PC-9 (cell line): Measurements from ENCODE around the gene TFCP2L1.
A peak's percentile ranks its signal among the peaks of the same experiment; 100 is the strongest.

ENCODE experiments used
- CTCF ChIP-seq: fragments of 200-600 bp; sonication (generic); conservative IDR thresholded peaks from 2 replicates; pipeline ENCODE4 v1.6.1; 2017; ENCODE audit warnings: mixed run types, antibody characterized with exemption, mild to moderate bottlenecking, moderate library complexity
- EZH2 ChIP-seq: fragments of 200-600 bp; sonication (generic); IDR thresholded peaks from 2 replicates; pipeline ENCODE4 v1.8.0; 2017; ENCODE audit warnings: antibody characterized with exemption, low read depth

GRCh38 chr2:121263996-121264715 is 20.8 kb downstream of the TFCP2L1 start:
- 0 out of 2 replicates have a peak, but pooled peaks have one; percentile 28 for TF ChIP-seq CTCF
- no peak for TF ChIP-seq EZH2
